Thymus (tissue), 11 donors: ENCODE data around the gene DAB1. TPM values are rescaled to one million over a fixed set of nuclear protein-coding genes. Genes with fewer than 3 reads are reported as not detected.

Source experiments
- DNase-seq, 9 donors: peaks; one replicate each; pipeline ENCODE4 v3.0.0-alpha.2; 2013; ENCODE audit warnings: low spot score in 9 of 9, low read depth in 6 of 9, missing footprints in 1 of 9
- H3K27ac ChIP-seq, 2 donors: one replicate each; pipeline ENCODE4 v1.5.1; 2013; ENCODE audit warnings: control low read depth in 1 of 2, low read depth in 1 of 2, low read length in 1 of 2, mild to moderate bottlenecking in 1 of 2, moderate library complexity in 1 of 2
- H3K27me3 ChIP-seq, 2 donors: one replicate each; pipeline ENCODE4 v1.5.1; 2013; ENCODE audit warnings: low read length in 1 of 2; ENCODE audit not compliant: control insufficient read depth in 2 of 2, insufficient read depth in 1 of 2
- H3K36me3 ChIP-seq, 2 donors: one replicate each; pipeline ENCODE4 v1.5.1; 2013; ENCODE audit warnings: low read length in 1 of 2, mild to moderate bottlenecking in 1 of 2, moderate library complexity in 1 of 2; ENCODE audit not compliant: control insufficient read depth in 2 of 2, insufficient read depth in 2 of 2
- H3K4me1 ChIP-seq, 2 donors: one replicate each; pipeline ENCODE4 v1.5.1; 2013; ENCODE audit warnings: low read length in 2 of 2; ENCODE audit not compliant: control insufficient read depth in 2 of 2, insufficient read depth in 2 of 2
- H3K4me3 ChIP-seq, 2 donors: one replicate each; pipeline ENCODE4 v1.5.1; 2013; ENCODE audit warnings: low read length in 2 of 2, control low read depth in 1 of 2, mild to moderate bottlenecking in 1 of 2
- H3K9me3 ChIP-seq, 2 donors: one replicate each; pipeline ENCODE4 v1.5.1; 2013; ENCODE audit warnings: low read length in 1 of 2, mild to moderate bottlenecking in 1 of 2; ENCODE audit not compliant: control insufficient read depth in 2 of 2, insufficient read depth in 1 of 2
- WGBS: extraction: QIAGEN DNeasy Blood & Tissue Kit; methylation state at CpG from one replicate; pipeline ENCODE4 v1.1.7; 2013; 5-methylcytosine and 5-hydroxymethylcytosine counted together
- polyA plus RNA-seq: library from polyadenylated mRNA; stranded (reverse); fragments of 200-250 nt; gene quantifications from one replicate; pipeline ENCODE4 v1.2.3, GENCODE V29; 2013
- total RNA-seq: library from RNA; stranded (reverse); fragments of 120-200 nt; gene quantifications from one replicate; pipeline ENCODE4 v1.2.4, GENCODE V29; 2013
- donor health status: healthy.

Gene DAB1
- total and polyA plus RNA-seq, 2 donors: 0.09 to 0.23 TPM

GRCh38 chr1:57421806-57422205 lies 2.1 kb downstream of the DAB1 start:
- no peak for DNase-seq
- H3K27ac ChIP-seq: no peak overlapping the region
- H3K4me1 ChIP-seq: peaks cover 0 to 2% of the 10 kb centered on the region in 2 donors
- H3K4me3 ChIP-seq: no peak overlapping the region
- peaks cover 46 to 61% of the 10 kb centered on the region in 2 donors for H3K27me3 ChIP-seq
- 6% methylated on average over 10 of the region's 10 CpGs for WGBS
- H3K9me3 ChIP-seq: no peaks in the 10 kb centered on the region
- no peaks in the 10 kb centered on the region for H3K36me3 ChIP-seq

- peaks cover 46 to 61% of the 10 kb centered on the region in 2 donors for H3K27me3 ChIP-seq
- peaks cover 0 to 2% of the 10 kb centered on the region in 2 donors for H3K4me1 ChIP-seq
- DNase-seq: no peak
- WGBS: 17% methylated on average over 9 of the region's 9 CpGs
- H3K4me3 ChIP-seq: no peak overlapping the region
- H3K27ac ChIP-seq: no peak overlapping the region
- H3K9me3 ChIP-seq: no peaks in the 10 kb centered on the region
- no peaks in the 10 kb centered on the region for H3K36me3 ChIP-seq
These were observed 2.7 kb downstream of the DAB1 start for GRCh38 chr1:57420981-57421785.

- DNase-seq: no peak
- no peaks in the 10 kb centered on the region for H3K4me1 ChIP-seq
- H3K27ac ChIP-seq: no peak overlapping the region
- no peaks in the 10 kb centered on the region for H3K9me3 ChIP-seq
- no peaks in the 10 kb centered on the region for H3K36me3 ChIP-seq
- no peak overlapping the region for H3K4me3 ChIP-seq
- H3K27me3 ChIP-seq: peaks cover 30 to 41% of the 10 kb centered on the region in 2 donors
- WGBS: 87% methylated on average over 4 of the region's 4 CpGs
These were observed 4.9 kb downstream of the DAB1 start for GRCh38 chr1:57418971-57419370.

- 96% methylated on average over 3 of the region's 3 CpGs for WGBS
- H3K36me3 ChIP-seq: no peaks in the 10 kb centered on the region
- H3K4me1 ChIP-seq: no peaks in the 10 kb centered on the region
- H3K27me3 ChIP-seq: no peaks in the 10 kb centered on the region
- H3K9me3 ChIP-seq: no peaks in the 10 kb centered on the region
- H3K4me3 ChIP-seq: no peak overlapping the region
- DNase-seq: no peak
- H3K27ac ChIP-seq: no peak overlapping the region
These were observed 12.6 kb downstream of the DAB1 start for GRCh38 chr1:57411262-57411661.

GRCh38 chr1:57410508-57410907 lies 13.4 kb downstream of the DAB1 start:
- H3K27ac ChIP-seq: no peak overlapping the region
- H3K4me1 ChIP-seq: no peaks in the 10 kb centered on the region
- no peak overlapping the region for H3K4me3 ChIP-seq
- no peaks in the 10 kb centered on the region for H3K27me3 ChIP-seq
- 69% methylated on average over 4 of the region's 4 CpGs for WGBS
- DNase-seq: no peak
- H3K9me3 ChIP-seq: no peaks in the 10 kb centered on the region
- no peaks in the 10 kb centered on the region for H3K36me3 ChIP-seq

GRCh38 chr1:57407928-57408327 lies 15.9 kb downstream of the DAB1 start:
- 59% methylated on average over 4 of the region's 4 CpGs for WGBS
- DNase-seq: no peak
- H3K27ac ChIP-seq: no peak overlapping the region
- H3K9me3 ChIP-seq: no peaks in the 10 kb centered on the region
- no peaks in the 10 kb centered on the region for H3K4me1 ChIP-seq
- H3K27me3 ChIP-seq: no peaks in the 10 kb centered on the region
- no peak overlapping the region for H3K4me3 ChIP-seq
- no peaks in the 10 kb centered on the region for H3K36me3 ChIP-seq

GRCh38 chr1:57406428-57406970 lies 17.4 kb downstream of the DAB1 start:
- Histone ChIP-seq H3K9me3 (no peaks in the 10 kb centered on the region), H3K4me3 (no peak overlapping the region), H3K36me3 (no peaks in the 10 kb centered on the region), H3K27ac (no peak overlapping the region), H3K27me3 (no peaks in the 10 kb centered on the region), H3K4me1 (no peaks in the 10 kb centered on the region)
- over 99% methylated on average over 2 of the region's 2 CpGs for WGBS
- DNase-seq: no peak

- no peaks in the 10 kb centered on the region for H3K4me1 ChIP-seq
- 87% methylated on average over 3 of the region's 3 CpGs for WGBS
These were observed 19.0 kb downstream of the DAB1 start for GRCh38 chr1:57404884-57405283.

GRCh38 chr1:57403201-57403600 lies 20.7 kb downstream of the DAB1 start:
- no peak for DNase-seq
- no peaks in the 10 kb centered on the region for H3K4me1 ChIP-seq
- no peaks in the 10 kb centered on the region for H3K9me3 ChIP-seq
- H3K4me3 ChIP-seq: no peak overlapping the region
- H3K36me3 ChIP-seq: no peaks in the 10 kb centered on the region
- 91% methylated on average over 1 of the region's 1 CpG for WGBS
- H3K27me3 ChIP-seq: no peaks in the 10 kb centered on the region
- no peak overlapping the region for H3K27ac ChIP-seq

More at GRCh38 chr1:57404884-57405283, 19.0 kb downstream of the DAB1 start:
- no peak for DNase-seq
- Histone ChIP-seq H3K9me3 (no peaks in the 10 kb centered on the region), H3K27me3 (no peaks in the 10 kb centered on the region), H3K36me3 (no peaks in the 10 kb centered on the region), H3K4me3 (no peak overlapping the region), H3K27ac (no peak overlapping the region)
